Neutrophil (primary cell): Measurements from ENCODE around the gene ARAP1.
A peak's percentile ranks its signal among the peaks of the same experiment; 100 is the strongest.

Experiments
- H3K27ac ChIP-seq: fragments of 200-600 bp; sonication (generic); 2 replicates; pipeline ENCODE4 v1.5.1; 2016; ENCODE audit warnings: mild to moderate bottlenecking, moderate library complexity
- H3K27me3 ChIP-seq: fragments of 200-600 bp; sonication (generic); 2 replicates; pipeline ENCODE4 v1.6.0; 2016; ENCODE audit warnings: mild to moderate bottlenecking
- H3K36me3 ChIP-seq: fragments of 200-600 bp; sonication (generic); 2 replicates; pipeline ENCODE4 v1.5.1; 2017
- H3K4me1 ChIP-seq, 2 experiments: fragments of 200-600 bp in 1 of 2; sonication (generic) in 1 of 2; 1 replicate in 1 of 2; 2 replicates in 1 of 2; pipeline versions ENCODE4 v1.5.1 to v1.6.1; 2013 to 2016; ENCODE audit warnings: low read depth in 1 of 2, low read length in 1 of 2, mild to moderate bottlenecking in 1 of 2, moderate library complexity in 1 of 2; ENCODE audit not compliant: control insufficient read depth in 1 of 2, insufficient read depth in 1 of 2
- H3K4me3 ChIP-seq, 2 experiments: fragments of 200-600 bp in 1 of 2; sonication (generic) in 1 of 2; 1 replicate in 1 of 2; 2 replicates in 1 of 2; pipeline ENCODE4 v1.5.1; 2013 to 2016; ENCODE audit warnings: low read depth in 1 of 2, low read length in 1 of 2, mild to moderate bottlenecking in 1 of 2, moderate library complexity in 1 of 2
- H3K9me3 ChIP-seq: fragments of 200-600 bp; sonication (generic); 2 replicates; pipeline ENCODE4 v1.5.1; 2016
- TF ChIP-seq, protein P1 (sequence below): fragments of 200-600 bp; sonication (generic); IDR thresholded peaks from 2 replicates; pipeline ENCODE4 v1.5.1; 2016; ENCODE audit warnings: antibody characterized with exemption

The ARAP1 gene

DNA sequence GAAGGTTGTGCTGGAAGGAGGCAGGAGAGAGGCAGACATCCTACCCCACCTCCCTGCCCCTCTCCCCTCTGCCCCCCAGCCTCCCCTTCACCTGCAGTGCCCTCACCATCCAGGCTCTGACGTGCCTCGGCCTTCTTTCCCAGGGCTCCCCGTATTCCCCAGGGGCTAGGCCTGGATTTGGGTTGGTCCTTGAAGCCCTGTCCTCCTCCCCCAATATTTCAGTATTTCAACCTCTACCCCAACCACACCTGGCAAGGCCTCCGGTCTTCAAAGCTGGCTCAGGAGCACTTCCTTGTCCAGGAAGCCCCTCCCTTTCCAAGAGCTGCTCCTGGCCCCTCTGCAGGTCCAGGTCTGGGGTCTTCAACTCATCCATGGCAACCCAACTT is 69.4 kb downstream of the ARAP1 start:
- peaks cover 15% of the 10 kb centered on the region for H3K27me3 ChIP-seq
- H3K36me3 ChIP-seq: peaks cover 63% of the 10 kb centered on the region
- TF ChIP-seq, protein P1, sequence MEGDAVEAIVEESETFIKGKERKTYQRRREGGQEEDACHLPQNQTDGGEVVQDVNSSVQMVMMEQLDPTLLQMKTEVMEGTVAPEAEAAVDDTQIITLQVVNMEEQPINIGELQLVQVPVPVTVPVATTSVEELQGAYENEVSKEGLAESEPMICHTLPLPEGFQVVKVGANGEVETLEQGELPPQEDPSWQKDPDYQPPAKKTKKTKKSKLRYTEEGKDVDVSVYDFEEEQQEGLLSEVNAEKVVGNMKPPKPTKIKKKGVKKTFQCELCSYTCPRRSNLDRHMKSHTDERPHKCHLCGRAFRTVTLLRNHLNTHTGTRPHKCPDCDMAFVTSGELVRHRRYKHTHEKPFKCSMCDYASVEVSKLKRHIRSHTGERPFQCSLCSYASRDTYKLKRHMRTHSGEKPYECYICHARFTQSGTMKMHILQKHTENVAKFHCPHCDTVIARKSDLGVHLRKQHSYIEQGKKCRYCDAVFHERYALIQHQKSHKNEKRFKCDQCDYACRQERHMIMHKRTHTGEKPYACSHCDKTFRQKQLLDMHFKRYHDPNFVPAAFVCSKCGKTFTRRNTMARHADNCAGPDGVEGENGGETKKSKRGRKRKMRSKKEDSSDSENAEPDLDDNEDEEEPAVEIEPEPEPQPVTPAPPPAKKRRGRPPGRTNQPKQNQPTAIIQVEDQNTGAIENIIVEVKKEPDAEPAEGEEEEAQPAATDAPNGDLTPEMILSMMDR: no peak
- no peaks in the 10 kb centered on the region for H3K4me1 ChIP-seq
- H3K27ac ChIP-seq: peak overlapping the region; percentile 36
- no peaks in the 10 kb centered on the region for H3K9me3 ChIP-seq
- no peak overlapping the region for H3K4me3 ChIP-seq

DNA sequence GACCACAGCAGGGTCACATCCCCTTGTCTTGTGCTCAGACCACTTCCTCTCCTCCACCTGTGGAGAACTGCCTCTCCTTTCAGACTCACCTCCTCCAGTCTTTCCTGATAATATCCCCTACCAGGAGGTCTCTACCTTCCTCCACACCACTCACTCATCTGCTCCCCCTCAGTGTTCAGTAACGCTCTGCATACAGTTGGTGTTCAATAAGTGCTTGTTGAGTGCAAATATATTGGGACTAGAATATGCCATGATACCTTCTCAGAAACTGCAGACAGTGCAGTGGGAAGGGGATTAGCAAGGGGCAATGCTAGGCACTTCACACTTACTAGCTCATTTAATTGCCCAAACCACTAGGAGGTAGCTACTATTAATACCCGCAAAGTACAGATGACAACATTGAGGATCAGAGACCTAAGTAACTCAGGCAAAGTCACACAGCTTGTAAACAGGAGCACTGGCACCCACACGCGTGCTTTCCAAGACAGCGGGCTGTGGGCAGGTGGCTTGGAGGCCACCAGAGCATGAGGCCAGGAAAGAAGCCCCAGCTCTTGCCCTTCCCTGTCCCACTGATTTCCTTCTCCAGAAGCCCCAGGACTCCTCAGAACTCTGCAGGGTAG is 69.9 kb downstream of the ARAP1 start:
- H3K27ac ChIP-seq: peak overlapping the region; percentile 36
- TF ChIP-seq, protein P1: no peak
- H3K9me3 ChIP-seq: no peaks in the 10 kb centered on the region
- no peaks in the 10 kb centered on the region for H3K4me1 ChIP-seq
- H3K27me3 ChIP-seq: peaks cover 20% of the 10 kb centered on the region
- H3K4me3 ChIP-seq: no peak overlapping the region
- peaks cover 58% of the 10 kb centered on the region for H3K36me3 ChIP-seq

DNA sequence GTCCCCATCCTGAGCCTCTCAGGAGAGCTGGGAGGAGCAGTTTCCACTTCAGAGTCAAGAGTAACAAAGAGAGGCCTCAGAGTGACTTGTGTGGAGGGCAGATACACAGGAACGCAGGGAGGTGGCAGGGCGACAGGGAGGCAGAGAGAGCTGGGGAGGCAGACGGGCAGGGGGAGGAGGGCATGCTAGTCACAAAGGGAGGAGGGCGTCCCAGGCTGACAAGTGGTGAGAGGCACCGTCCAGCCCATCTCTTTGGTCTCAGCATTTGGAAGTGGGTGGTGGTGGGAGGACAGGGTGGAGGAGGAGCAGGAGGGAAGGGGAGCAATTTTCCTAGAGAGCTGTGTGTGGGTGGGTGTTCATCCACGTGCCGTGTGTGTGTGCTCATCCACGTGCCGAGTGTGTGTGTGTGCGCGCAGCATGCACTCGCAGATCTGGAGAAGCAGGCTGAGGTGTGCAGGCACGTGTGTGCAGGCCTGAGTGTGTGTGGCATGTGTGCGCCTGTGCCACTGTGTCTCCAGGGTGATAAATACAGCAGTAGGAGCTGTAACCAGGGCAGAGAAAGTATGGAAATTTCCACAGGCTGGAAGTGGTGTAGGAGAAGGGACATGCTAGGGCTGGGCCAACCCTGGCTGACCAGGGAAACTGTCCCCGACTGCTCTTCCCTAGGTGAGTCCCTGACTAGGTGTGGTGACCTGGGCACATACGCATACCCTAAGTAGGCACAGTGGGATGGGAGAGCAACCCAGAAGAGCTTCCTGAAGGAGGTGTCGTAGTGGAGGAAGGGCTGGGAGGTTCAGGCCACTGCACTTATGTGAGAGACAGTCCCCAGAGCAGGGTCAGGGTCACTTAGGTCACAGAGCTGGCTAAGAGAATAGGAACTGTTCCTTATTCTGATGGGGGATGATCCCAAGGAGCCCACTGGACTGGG is 70.7 kb downstream of the ARAP1 start:
- H3K36me3 ChIP-seq: peaks cover 50% of the 10 kb centered on the region
- peak overlapping the region; percentile 36 for H3K27ac ChIP-seq
- TF ChIP-seq, protein P1: no peak
- no peak overlapping the region for H3K4me3 ChIP-seq
- H3K4me1 ChIP-seq: no peaks in the 10 kb centered on the region
- H3K9me3 ChIP-seq: no peaks in the 10 kb centered on the region
- peaks cover 29% of the 10 kb centered on the region for H3K27me3 ChIP-seq

DNA sequence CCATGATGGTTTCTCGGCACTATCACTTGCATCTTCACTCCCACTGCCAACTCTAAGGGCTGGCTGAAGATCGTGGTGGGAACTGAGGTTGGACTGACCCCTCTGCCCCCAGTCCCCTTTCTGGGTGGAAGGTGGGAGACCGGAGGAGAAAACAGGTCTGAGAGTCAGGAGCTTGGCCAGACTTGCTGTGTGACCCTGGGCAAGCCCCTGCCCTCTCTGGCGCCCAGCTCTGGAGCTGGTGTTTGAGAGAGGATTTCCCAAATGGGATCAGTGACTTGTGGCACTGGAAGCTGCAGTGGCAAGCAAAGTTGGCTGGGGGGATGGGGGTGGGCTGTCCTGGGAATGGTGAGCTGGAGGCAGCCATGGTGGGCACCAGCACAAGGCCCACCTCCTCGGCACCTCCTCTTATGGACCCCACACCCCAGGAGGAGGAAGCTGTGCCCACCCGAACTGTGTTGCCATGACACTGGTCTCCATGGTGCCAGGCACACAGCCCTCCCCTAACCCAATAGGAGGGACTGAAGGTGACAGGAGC is 71.5 kb downstream of the ARAP1 start:
- Histone ChIP-seq H3K9me3 (no peaks in the 10 kb centered on the region), H3K27ac (peak overlapping the region; percentile 36), H3K4me3 (no peak overlapping the region), H3K27me3 (peaks cover 37% of the 10 kb centered on the region), H3K4me1 (no peaks in the 10 kb centered on the region), H3K36me3 (peaks cover 42% of the 10 kb centered on the region)
- TF ChIP-seq, protein P1: no peak

DNA sequence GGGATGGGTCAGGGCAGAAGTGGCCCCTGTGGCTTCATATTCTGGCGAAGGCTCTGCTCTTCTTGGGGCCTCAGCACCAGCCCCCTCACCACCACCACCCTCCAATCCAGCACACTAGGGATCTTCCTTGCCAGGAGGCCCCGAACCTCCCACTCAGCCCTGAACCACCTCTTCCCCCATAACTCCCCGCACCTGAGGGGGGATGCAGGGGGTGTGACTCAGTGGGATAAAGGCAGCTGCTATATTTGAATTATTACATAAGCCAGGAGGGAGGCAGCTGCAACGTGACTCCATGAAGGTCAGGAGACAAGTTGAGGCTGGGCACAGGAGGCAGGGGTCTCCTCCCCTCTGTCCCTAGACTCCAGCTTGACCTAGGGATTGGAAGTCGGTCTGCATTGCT is 72.3 kb downstream of the ARAP1 start:
- Histone ChIP-seq H3K36me3 (peaks cover 34% of the 10 kb centered on the region), H3K9me3 (no peaks in the 10 kb centered on the region), H3K27me3 (peaks cover 45% of the 10 kb centered on the region), H3K4me3 (no peak overlapping the region), H3K4me1 (no peaks in the 10 kb centered on the region), H3K27ac (no peak overlapping the region)
- TF ChIP-seq, protein P1: no peak
